HepG2 (cell line): ENCODE results near the gene DLX3. TPM values are rescaled to one million over a fixed set of nuclear protein-coding genes. Genes with fewer than 3 reads are reported as not detected.

Experiments
- JUN ChIP-seq: sonication (generic); formaldehyde crosslinking; IDR thresholded peaks from 2 replicates; pipeline ENCODE4 v1.4.0; 2020; ENCODE audit warnings: mild to moderate bottlenecking, missing genetic modification reagents
- KAT7 ChIP-seq: IDR thresholded peaks from 2 replicates; pipeline ENCODE4 v1.6.1; 2018; ENCODE audit warnings: borderline replicate concordance, missing compliant biosample characterization
- NR2F6 ChIP-seq, 2 experiments: IDR thresholded peaks; 2 replicates each; pipeline ENCODE4 v1.6.1; 2016; ENCODE audit warnings: antibody characterized with exemption in 1 of 2, mild to moderate bottlenecking in 1 of 2
- RELA ChIP-seq: sonication (generic); formaldehyde crosslinking; IDR thresholded peaks from 2 replicates; pipeline ENCODE4 v1.4.0; 2020; ENCODE audit warnings: missing genetic modification reagents
- RORA ChIP-seq: sonication (generic); formaldehyde crosslinking; IDR thresholded peaks from 2 replicates; pipeline ENCODE4 v1.5.0; 2020; ENCODE audit warnings: mild to moderate bottlenecking, missing genetic modification reagents, moderate library complexity
- SMYD3 ChIP-seq: sonication (generic); formaldehyde crosslinking; IDR thresholded peaks from 2 replicates; pipeline ENCODE4 v1.8.1; 2023; ENCODE audit warnings: mild to moderate bottlenecking, missing genetic modification reagents
- TOE1 ChIP-seq: sonication (generic); formaldehyde crosslinking; IDR thresholded peaks from 2 replicates; pipeline ENCODE4 v1.4.0; 2020; ENCODE audit warnings: mild to moderate bottlenecking, missing genetic modification reagents
- ZNF10 ChIP-seq: sonication (generic); formaldehyde crosslinking; IDR thresholded peaks from 2 replicates; pipeline ENCODE4 v1.4.0; 2020; ENCODE audit warnings: mild to moderate bottlenecking, low read depth, missing genetic modification reagents, borderline replicate concordance
- ZNF136 ChIP-seq: sonication (generic); formaldehyde crosslinking; IDR thresholded peaks from 2 replicates; pipeline ENCODE4 v1.8.1; 2022; ENCODE audit warnings: low read depth, mild to moderate bottlenecking, moderate library complexity, missing genetic modification reagents
- ZNF230 ChIP-seq: sonication (generic); formaldehyde crosslinking; IDR thresholded peaks from 2 replicates; pipeline ENCODE4 v1.4.0; 2020; ENCODE audit warnings: mild to moderate bottlenecking, missing genetic modification reagents
- ZNF446 ChIP-seq: sonication (generic); formaldehyde crosslinking; IDR thresholded peaks from 2 replicates; pipeline ENCODE4 v1.5.0; 2020; ENCODE audit warnings: mild to moderate bottlenecking, missing genetic modification reagents
- ZNF468 ChIP-seq: sonication (generic); formaldehyde crosslinking; IDR thresholded peaks from 2 replicates; pipeline ENCODE4 v1.8.0; 2022; ENCODE audit warnings: mild to moderate bottlenecking, moderate library complexity, missing genetic modification reagents
- polyA plus RNA-seq, 8 experiments: library from polyadenylated mRNA; depleted of rRNA in 3 of 8; stranded (reverse) in 7 of 8; unstranded in 1 of 8; fragments of >200 nt; fragmentation: Illumina TruSeq in 4 of 8; extraction: Trizol in 4 of 8; gene quantifications; 2 replicates each; pipeline versions ENCODE4 v1.2.1 to v1.2.3, GENCODE V29; 2011 to 2016; ENCODE audit warnings: low read depth in 4 of 8, missing spikeins in 1 of 8, mixed read lengths in 1 of 8; ENCODE audit not compliant: insufficient read depth in 1 of 8
- total RNA-seq, 5 experiments: library from RNA; depleted of rRNA; stranded (reverse); fragments of >200 nt; fragmentation: Illumina TruSeq; extraction: Trizol; gene quantifications; 2 replicates each; pipeline ENCODE4 v1.2.3, GENCODE V29; 2016; ENCODE audit warnings: low read depth in 1 of 5
- TF ChIP-seq, protein P1 (sequence below): sonication (generic); formaldehyde crosslinking; IDR thresholded peaks from 2 replicates; pipeline ENCODE4 v1.5.0; 2020; ENCODE audit warnings: mild to moderate bottlenecking, missing genetic modification reagents
- TF ChIP-seq, protein P2 (sequence below): sonication (generic); formaldehyde crosslinking; IDR thresholded peaks from 2 replicates; pipeline ENCODE4 v1.5.0; 2020; ENCODE audit warnings: mild to moderate bottlenecking, missing genetic modification reagents
- TF ChIP-seq, protein P3 (sequence below): sonication (generic); formaldehyde crosslinking; IDR thresholded peaks from 2 replicates; pipeline ENCODE4 v1.4.0; 2020; ENCODE audit warnings: low read depth, mild to moderate bottlenecking, missing genetic modification reagents
- TF ChIP-seq, protein P4 (sequence below): sonication (generic); formaldehyde crosslinking; conservative IDR thresholded peaks from 2 replicates; pipeline ENCODE4 v1.8.0; 2022; ENCODE audit warnings: low read depth, missing genetic modification reagents

Gene DLX3
- total and polyA plus RNA-seq, 2 of the 13 experiments (the other 11 are each of a cell fraction or from before 2014, with no cell fraction given): 0.03 TPM; not detected in 1

GRCh38 chr17:49968405-49969133, 26.5 kb downstream of the DLX3 start (continued):
- TF ChIP-seq, protein P1, sequence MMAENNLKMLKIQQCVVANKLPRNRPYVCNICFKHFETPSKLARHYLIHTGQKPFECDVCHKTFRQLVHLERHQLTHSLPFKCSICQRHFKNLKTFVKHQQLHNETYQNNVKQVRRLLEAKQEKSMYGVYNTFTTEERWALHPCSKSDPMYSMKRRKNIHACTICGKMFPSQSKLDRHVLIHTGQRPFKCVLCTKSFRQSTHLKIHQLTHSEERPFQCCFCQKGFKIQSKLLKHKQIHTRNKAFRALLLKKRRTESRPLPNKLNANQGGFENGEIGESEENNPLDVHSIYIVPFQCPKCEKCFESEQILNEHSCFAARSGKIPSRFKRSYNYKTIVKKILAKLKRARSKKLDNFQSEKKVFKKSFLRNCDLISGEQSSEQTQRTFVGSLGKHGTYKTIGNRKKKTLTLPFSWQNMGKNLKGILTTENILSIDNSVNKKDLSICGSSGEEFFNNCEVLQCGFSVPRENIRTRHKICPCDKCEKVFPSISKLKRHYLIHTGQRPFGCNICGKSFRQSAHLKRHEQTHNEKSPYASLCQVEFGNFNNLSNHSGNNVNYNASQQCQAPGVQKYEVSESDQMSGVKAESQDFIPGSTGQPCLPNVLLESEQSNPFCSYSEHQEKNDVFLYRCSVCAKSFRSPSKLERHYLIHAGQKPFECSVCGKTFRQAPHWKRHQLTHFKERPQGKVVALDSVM: no peak
- TF ChIP-seq ZNF468 (CRISPR knock-in tag) (no peak), TOE1 (CRISPR knock-in tag) (no peak), RELA (CRISPR knock-in tag) (no peak), SMYD3 (no peak), JUN (CRISPR knock-in tag) (peak; percentile 57; the same call in 1 of the 2 replicates), ZNF10 (CRISPR knock-in tag) (no peak), KAT7 (CRISPR knock-in tag) (no peak), ZNF446 (CRISPR knock-in tag) (peak; percentile 86; the same call in 1 of the 2 replicates), ZNF230 (CRISPR knock-in tag) (0 out of 2 replicates have a peak, but pooled peaks have one; percentile 81), ZNF136 (CRISPR knock-in tag) (no peak), NR2F6 (IDR thresholded peaks at IDR 0.05) (no peak), NR2F6 (CRISPR knock-in tag; IDR thresholded peaks at IDR 0.05) (0 out of 2 replicates have a peak, but pooled peaks have one; percentile 24), RORA (no peak)
- TF ChIP-seq, protein P2, sequence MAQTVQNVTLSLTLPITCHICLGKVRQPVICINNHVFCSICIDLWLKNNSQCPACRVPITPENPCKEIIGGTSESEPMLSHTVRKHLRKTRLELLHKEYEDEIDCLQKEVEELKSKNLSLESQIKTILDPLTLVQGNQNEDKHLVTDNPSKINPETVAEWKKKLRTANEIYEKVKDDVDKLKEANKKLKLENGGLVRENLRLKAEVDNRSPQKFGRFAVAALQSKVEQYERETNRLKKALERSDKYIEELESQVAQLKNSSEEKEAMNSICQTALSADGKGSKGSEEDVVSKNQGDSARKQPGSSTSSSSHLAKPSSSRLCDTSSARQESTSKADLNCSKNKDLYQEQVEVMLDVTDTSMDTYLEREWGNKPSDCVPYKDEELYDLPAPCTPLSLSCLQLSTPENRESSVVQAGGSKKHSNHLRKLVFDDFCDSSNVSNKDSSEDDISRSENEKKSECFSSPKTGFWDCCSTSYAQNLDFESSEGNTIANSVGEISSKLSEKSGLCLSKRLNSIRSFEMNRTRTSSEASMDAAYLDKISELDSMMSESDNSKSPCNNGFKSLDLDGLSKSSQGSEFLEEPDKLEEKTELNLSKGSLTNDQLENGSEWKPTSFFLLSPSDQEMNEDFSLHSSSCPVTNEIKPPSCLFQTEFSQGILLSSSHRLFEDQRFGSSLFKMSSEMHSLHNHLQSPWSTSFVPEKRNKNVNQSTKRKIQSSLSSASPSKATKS (CRISPR knock-in tag): no peak
- TF ChIP-seq, protein P3, sequence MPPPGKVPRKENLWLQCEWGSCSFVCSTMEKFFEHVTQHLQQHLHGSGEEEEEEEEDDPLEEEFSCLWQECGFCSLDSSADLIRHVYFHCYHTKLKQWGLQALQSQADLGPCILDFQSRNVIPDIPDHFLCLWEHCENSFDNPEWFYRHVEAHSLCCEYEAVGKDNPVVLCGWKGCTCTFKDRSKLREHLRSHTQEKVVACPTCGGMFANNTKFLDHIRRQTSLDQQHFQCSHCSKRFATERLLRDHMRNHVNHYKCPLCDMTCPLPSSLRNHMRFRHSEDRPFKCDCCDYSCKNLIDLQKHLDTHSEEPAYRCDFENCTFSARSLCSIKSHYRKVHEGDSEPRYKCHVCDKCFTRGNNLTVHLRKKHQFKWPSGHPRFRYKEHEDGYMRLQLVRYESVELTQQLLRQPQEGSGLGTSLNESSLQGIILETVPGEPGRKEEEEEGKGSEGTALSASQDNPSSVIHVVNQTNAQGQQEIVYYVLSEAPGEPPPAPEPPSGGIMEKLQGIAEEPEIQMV (CRISPR knock-in tag): no peak
- TF ChIP-seq, protein P4, sequence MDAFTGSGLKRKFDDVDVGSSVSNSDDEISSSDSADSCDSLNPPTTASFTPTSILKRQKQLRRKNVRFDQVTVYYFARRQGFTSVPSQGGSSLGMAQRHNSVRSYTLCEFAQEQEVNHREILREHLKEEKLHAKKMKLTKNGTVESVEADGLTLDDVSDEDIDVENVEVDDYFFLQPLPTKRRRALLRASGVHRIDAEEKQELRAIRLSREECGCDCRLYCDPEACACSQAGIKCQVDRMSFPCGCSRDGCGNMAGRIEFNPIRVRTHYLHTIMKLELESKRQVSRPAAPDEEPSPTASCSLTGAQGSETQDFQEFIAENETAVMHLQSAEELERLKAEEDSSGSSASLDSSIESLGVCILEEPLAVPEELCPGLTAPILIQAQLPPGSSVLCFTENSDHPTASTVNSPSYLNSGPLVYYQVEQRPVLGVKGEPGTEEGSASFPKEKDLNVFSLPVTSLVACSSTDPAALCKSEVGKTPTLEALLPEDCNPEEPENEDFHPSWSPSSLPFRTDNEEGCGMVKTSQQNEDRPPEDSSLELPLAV (CRISPR knock-in tag): no peak
